IMR-90 (cell line): ENCODE results near the gene TTC16. TPM values are rescaled to one million over a fixed set of nuclear protein-coding genes. Genes with fewer than 3 reads are reported as not detected.

Experiments used
- ATAC-seq: fragments of 200-7000 bp; cut with Tn5 transposase; 2 replicates; pipeline ENCODE4 v1.9.1; 2020; ENCODE audit warnings: low read depth, mild to moderate bottlenecking, moderate library complexity
- BruUV-seq: library from RNA; stranded (reverse); fragments of 400-500 nt; replicated peaks from 2 replicates; lab custom pipeline; 2021; lab: Mats Ljungman, UMichigan
- CTCF ChIA-PET: fragments of 300-600 bp; formaldehyde crosslinking; extraction: SDS; loops from one replicate; lab custom pipeline; 2021; ENCODE audit warnings: antibody characterized with exemption; lab: Yijun Ruan, JAX
- POLR2A ChIA-PET: fragments of 300-600 bp; sonication (Branson Sonifier 250); formaldehyde crosslinking; loops from one replicate; lab custom pipeline; 2022; ENCODE audit warnings: antibody characterized with exemption; ENCODE audit not compliant: unreplicated experiment; lab: Charles Lee
- DNase-seq: peaks from one replicate; pipeline ENCODE4 v3.0.0; 2013
- H2AFZ ChIP-seq: replicated peaks from 2 replicates; pipeline ENCODE3; 2013; ENCODE audit warnings: low read length, mild to moderate bottlenecking; ENCODE audit not compliant: poor library complexity
- H2AK5ac ChIP-seq: 2 replicates; pipeline ENCODE4 v1.6.1; 2013; ENCODE audit warnings: low read depth, low read length, inconsistent platforms
- H2AK9ac ChIP-seq: replicated peaks from 2 replicates; pipeline ENCODE3; 2013; ENCODE audit warnings: mild to moderate bottlenecking, low read depth, low read length, moderate library complexity; ENCODE audit not compliant: poor library complexity
- H2BK120ac ChIP-seq: 2 replicates; pipeline ENCODE4 v1.6.1; 2013; ENCODE audit warnings: low read depth, low read length, inconsistent platforms
- H2BK15ac ChIP-seq: 3 replicates; pipeline ENCODE4 v1.6.1; 2013; ENCODE audit warnings: low read depth, low read length, inconsistent platforms
- H2BK20ac ChIP-seq: 2 replicates; pipeline ENCODE4 v1.6.1; 2013; ENCODE audit warnings: low read depth, mild to moderate bottlenecking, inconsistent platforms, low read length, moderate library complexity
- H2BK5ac ChIP-seq: 2 replicates; pipeline ENCODE4 v1.6.1; 2013; ENCODE audit warnings: mild to moderate bottlenecking, low read depth, low read length, inconsistent platforms; ENCODE audit not compliant: poor library complexity, severe bottlenecking
- H3K14ac ChIP-seq: replicated peaks from 2 replicates; pipeline ENCODE4 v1.6.1; 2013; ENCODE audit warnings: low read depth, low read length, inconsistent platforms
- H3K18ac ChIP-seq: 2 replicates; pipeline ENCODE4 v1.6.1; 2013; ENCODE audit warnings: low read depth, low read length, control low read depth
- H3K23ac ChIP-seq: 2 replicates; pipeline ENCODE4 v1.6.1; 2013; ENCODE audit warnings: low read depth, low read length, inconsistent platforms
- H3K27ac ChIP-seq: 2 replicates; pipeline ENCODE4 v1.5.1; 2013; ENCODE audit warnings: mild to moderate bottlenecking, control low read depth, low read length; ENCODE audit not compliant: insufficient read depth
- H3K27me3 ChIP-seq: 2 replicates; pipeline ENCODE4 v1.6.1; 2013; ENCODE audit warnings: low read length; ENCODE audit not compliant: control insufficient read depth, insufficient read depth
- H3K36me3 ChIP-seq: 2 replicates; pipeline ENCODE4 v1.6.1; 2013; ENCODE audit warnings: low read length, mixed read lengths; ENCODE audit not compliant: control insufficient read depth, insufficient read depth
- H3K4ac ChIP-seq: 2 replicates; pipeline ENCODE4 v1.6.1; 2013; ENCODE audit warnings: low read depth, low read length, inconsistent platforms
- H3K4me1 ChIP-seq: 2 replicates; pipeline ENCODE4 v1.6.1; 2013; ENCODE audit warnings: low read length, mixed read lengths; ENCODE audit not compliant: control insufficient read depth, insufficient read depth
- H3K4me2 ChIP-seq: 2 replicates; pipeline ENCODE4 v1.6.1; 2013; ENCODE audit warnings: low read depth, mild to moderate bottlenecking, control low read depth, low read length, moderate library complexity
- H3K4me3 ChIP-seq: 2 replicates; pipeline ENCODE4 v1.5.1; 2013; ENCODE audit warnings: low read depth, mild to moderate bottlenecking, control low read depth, low read length, moderate library complexity; ENCODE audit not compliant: insufficient read depth
- H3K56ac ChIP-seq: 2 replicates; pipeline ENCODE4 v1.6.1; 2013; ENCODE audit warnings: low read length, inconsistent platforms; ENCODE audit not compliant: insufficient read depth; ENCODE audit errors: extremely low read depth
- H3K79me1 ChIP-seq, 2 experiments: 2 replicates each; pipeline ENCODE4 v1.6.1; 2013; ENCODE audit warnings: low read length in 2 of 2, inconsistent platforms in 1 of 2, low read depth in 1 of 2
- H3K9ac ChIP-seq: 2 replicates; pipeline ENCODE4 v1.6.1; 2013; ENCODE audit warnings: low read depth, low read length, control low read depth
- H3K9me1 ChIP-seq: 2 replicates; pipeline ENCODE4 v1.6.1; 2013; ENCODE audit warnings: low read length, inconsistent platforms; ENCODE audit not compliant: insufficient read depth
- H3K9me3 ChIP-seq: 2 replicates; pipeline ENCODE4 v1.6.1; 2013; ENCODE audit warnings: low read length; ENCODE audit not compliant: control insufficient read depth, insufficient read depth
- H4K20me1 ChIP-seq: 2 replicates; pipeline ENCODE4 v1.6.1; 2013; ENCODE audit warnings: low read length, inconsistent platforms; ENCODE audit not compliant: insufficient read depth
- H4K5ac ChIP-seq: 2 replicates; pipeline ENCODE4 v1.6.1; 2013; ENCODE audit warnings: mild to moderate bottlenecking, low read depth, low read length, control low read depth
- H4K8ac ChIP-seq, 2 experiments: 2 replicates each; pipeline ENCODE4 v1.6.1; 2013; ENCODE audit warnings: low read depth in 2 of 2, low read length in 2 of 2, control low read depth in 1 of 2, inconsistent platforms in 1 of 2
- H4K91ac ChIP-seq: 2 replicates; pipeline ENCODE4 v1.6.1; 2013; ENCODE audit warnings: low read depth, low read length, inconsistent platforms; ENCODE audit not compliant: insufficient read depth
- BHLHE40 ChIP-seq: fragments of 150-350 bp; IDR thresholded peaks from 2 replicates; pipeline ENCODE4 v1.6.1; 2016; ENCODE audit warnings: mild to moderate bottlenecking, low read depth, low read length
- CEBPB ChIP-seq: IDR thresholded peaks from 2 replicates; pipeline ENCODE4 v1.6.1; 2012; ENCODE audit warnings: low read depth, low read length, improper control_type of control experiment
- CHD1 ChIP-seq: IDR thresholded peaks from 2 replicates; pipeline ENCODE4 v1.6.1; 2012; ENCODE audit warnings: low read depth, low read length, improper control_type of control experiment
- ELK1 ChIP-seq: fragments of 150-350 bp; IDR thresholded peaks from 2 replicates; pipeline ENCODE4 v1.6.1; 2016; ENCODE audit warnings: low read depth, mild to moderate bottlenecking, low read length, moderate library complexity, borderline replicate concordance
- FOS ChIP-seq: fragments of 150-350 bp; IDR thresholded peaks from 2 replicates; pipeline ENCODE4 v1.6.1; 2016; ENCODE audit warnings: low read depth, low read length
- MAFK ChIP-seq: IDR thresholded peaks from 2 replicates; pipeline ENCODE4 v1.6.1; 2012; ENCODE audit warnings: low read depth, low read length, improper control_type of control experiment
- MAZ ChIP-seq: IDR thresholded peaks from 2 replicates; pipeline ENCODE4 v1.6.1; 2012; ENCODE audit warnings: low read depth, mild to moderate bottlenecking, low read length, improper control_type of control experiment, moderate library complexity, borderline replicate concordance
- MXI1 ChIP-seq: IDR thresholded peaks from 2 replicates; pipeline ENCODE4 v1.6.1; 2012; ENCODE audit warnings: low read depth, mild to moderate bottlenecking, low read length, moderate library complexity, borderline replicate concordance
- NFE2L2 ChIP-seq: fragments of 150-350 bp; IDR thresholded peaks from 2 replicates; pipeline ENCODE4 v1.6.1; 2016; ENCODE audit warnings: low read depth, mild to moderate bottlenecking, low read length
- POLR2A ChIP-seq: IDR thresholded peaks from 2 replicates; pipeline ENCODE4 v1.6.1; 2012; ENCODE audit warnings: mild to moderate bottlenecking, low read depth, low read length
- RAD21 ChIP-seq: IDR thresholded peaks from 2 replicates; pipeline ENCODE4 v1.6.1; 2012; ENCODE audit warnings: low read length, improper control_type of control experiment
- RCOR1 ChIP-seq: IDR thresholded peaks from 2 replicates; pipeline ENCODE4 v1.6.1; 2012; ENCODE audit warnings: mild to moderate bottlenecking, low read length, improper control_type of control experiment; ENCODE audit not compliant: insufficient replicate concordance
- RFX5 ChIP-seq: IDR thresholded peaks from 2 replicates; pipeline ENCODE4 v1.8.0; 2012; ENCODE audit warnings: low read depth, mild to moderate bottlenecking, low read length, moderate library complexity
- SMC3 ChIP-seq: fragments of 150-350 bp; IDR thresholded peaks from 2 replicates; pipeline ENCODE4 v1.6.1; 2016; ENCODE audit warnings: low read depth, mild to moderate bottlenecking, antibody characterized with exemption, low read length, moderate library complexity
- WGBS, 2 experiments: methylation state at CpG; one replicate each; pipeline versions ENCODE4 v1.1.5 to v1.1.7; 2013; ENCODE audit warnings: missing lambda C conversion rate in 2 of 2; ENCODE audit not compliant: insufficient read length in 1 of 2; ENCODE audit errors: extremely low coverage in 2 of 2; 5-methylcytosine and 5-hydroxymethylcytosine counted together
- dilution Hi-C: fragments of 300-500 bp; cut with HindIII; formaldehyde crosslinking; loops from one replicate; pipeline ENCODE4 v1.14.3; 2018; ENCODE audit warnings: low sequenced_read_pairs; ENCODE audit not compliant: unreplicated experiment
- in situ Hi-C: fragments of 300-500 bp; cut with MboI; formaldehyde crosslinking; loops from 3 replicates; pipeline ENCODE4 v1.14.3; 2019; ENCODE audit warnings: low sequenced_read_pairs, inconsistent platforms, mixed read lengths
- intact Hi-C: fragments of 100-400 bp; cut with micrococcal nuclease; formaldehyde crosslinking; loops from 2 replicates; pipeline ENCODE4 v1.10.0; 2022
- polyA plus RNA-seq, 3 experiments: library from polyadenylated mRNA; depleted of rRNA; stranded (reverse); fragments of >200 nt; gene quantifications; 2 replicates each; pipeline ENCODE4 v1.2.3, GENCODE V29; 2012; ENCODE audit warnings: low replicate concordance in 1 of 3
- total RNA-seq: library from RNA; depleted of rRNA; stranded (reverse); fragments of >200 nt; gene quantifications from 2 replicates; pipeline ENCODE4 v1.2.3, GENCODE V29; 2012
- TF ChIP-seq, protein P1 (sequence below): conservative IDR thresholded peaks from 2 replicates; pipeline ENCODE4 v1.5.1; 2012; ENCODE audit warnings: mild to moderate bottlenecking, low read depth, low read length, improper control_type of control experiment
- TF ChIP-seq, protein P2 (sequence below): fragments of 150-350 bp; IDR thresholded peaks from 2 replicates; pipeline ENCODE4 v1.6.1; 2017; ENCODE audit warnings: mild to moderate bottlenecking, antibody characterized with exemption, low read length, low read depth

TTC16 gene
- total and polyA plus RNA-seq, 2 of the 4 experiments (the other 2 are of a cell fraction) = 0.02 TPM; not detected in 1

DNA sequence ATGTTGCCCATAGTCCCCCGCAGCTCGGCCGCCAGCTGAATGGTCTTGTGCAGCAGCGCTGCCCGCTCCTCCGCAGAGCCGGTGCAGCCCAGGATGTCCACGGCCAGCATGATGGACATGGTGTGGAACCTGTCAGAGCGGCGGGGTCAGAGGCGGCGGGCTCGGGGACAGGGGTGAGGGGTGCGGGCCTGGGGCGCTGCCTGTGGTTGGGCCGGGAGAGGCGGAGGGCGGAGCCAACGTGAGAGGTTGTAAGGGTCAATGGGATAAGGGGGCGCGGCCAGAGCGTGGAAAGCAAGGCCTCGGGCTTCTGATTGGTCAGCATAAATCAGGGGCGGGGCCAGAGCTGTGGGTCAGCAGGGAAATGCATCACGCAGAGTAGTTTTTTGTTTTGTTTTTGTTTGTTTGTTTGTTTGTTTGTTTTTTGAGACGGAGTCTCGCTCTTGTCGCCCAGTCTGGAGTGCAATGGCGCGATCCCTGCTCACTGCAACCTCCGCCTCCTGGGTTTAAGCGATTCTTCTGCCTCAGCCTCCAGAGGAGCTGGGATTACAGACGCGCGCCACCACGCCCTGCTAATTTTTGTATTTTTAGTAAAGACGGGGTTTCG, 26.1 kb downstream of the TTC16 start:
- Histone ChIP-seq H3K9ac (no peak overlapping the region), H4K8ac (no peak overlapping the region), H3K79me1 (no peaks in the 10 kb centered on the region), H2AK9ac (no peak overlapping the region), H2BK5ac (no peak overlapping the region), H2BK20ac (no peak overlapping the region), H2AK5ac (no peak overlapping the region), H2BK120ac (no peak overlapping the region), H4K20me1 (peaks cover 7% of the 10 kb centered on the region; the same call in 1 of the 2 replicates), H3K27me3 (peaks cover 16% of the 10 kb centered on the region; the same call in 1 of the 2 replicates), H3K23ac (no peak overlapping the region), H2AFZ (peak overlapping the region; percentile 21), H3K9me1 (0 out of 2 replicates have a peak, but pooled peaks cover 5% of the 10 kb centered on the region), H3K27ac (no peak overlapping the region), H4K91ac (no peak overlapping the region), H3K36me3 (no peaks in the 10 kb centered on the region), H3K9me3 (no peaks in the 10 kb centered on the region), H3K56ac (no peak overlapping the region), H3K4ac (no peak overlapping the region), H4K5ac (no peak overlapping the region), H3K18ac (no peak overlapping the region), H2BK15ac (no peak overlapping the region), H3K14ac (no peak overlapping the region), H3K4me3 (no peak overlapping the region; the same call in 1 of the 2 replicates), H3K4me1 (no peaks in the 10 kb centered on the region), H3K4me2 (no peak overlapping the region)
- in situ Hi-C loops (no loop called here), dilution Hi-C loops (no loop called here), intact Hi-C loops (loop anchor here (5.0 kb wide), 1 partner anchor 375 kb away; no protein-coding TSS in a partner anchor)
- WGBS, 2 experiments = 51% methylated on average over 11 of the region's 38 CpGs; no CpG with 5 or more reads in 1 of the 2 experiments
- CTCF ChIA-PET = no interaction called here
- POLR2A ChIA-PET = no interaction called here
- no TSS peak for BruUV-seq
- DNase-seq (no peak), ATAC-seq (no peak)
- no peak for TF ChIP-seq BHLHE40
- TF ChIP-seq, protein P1, sequence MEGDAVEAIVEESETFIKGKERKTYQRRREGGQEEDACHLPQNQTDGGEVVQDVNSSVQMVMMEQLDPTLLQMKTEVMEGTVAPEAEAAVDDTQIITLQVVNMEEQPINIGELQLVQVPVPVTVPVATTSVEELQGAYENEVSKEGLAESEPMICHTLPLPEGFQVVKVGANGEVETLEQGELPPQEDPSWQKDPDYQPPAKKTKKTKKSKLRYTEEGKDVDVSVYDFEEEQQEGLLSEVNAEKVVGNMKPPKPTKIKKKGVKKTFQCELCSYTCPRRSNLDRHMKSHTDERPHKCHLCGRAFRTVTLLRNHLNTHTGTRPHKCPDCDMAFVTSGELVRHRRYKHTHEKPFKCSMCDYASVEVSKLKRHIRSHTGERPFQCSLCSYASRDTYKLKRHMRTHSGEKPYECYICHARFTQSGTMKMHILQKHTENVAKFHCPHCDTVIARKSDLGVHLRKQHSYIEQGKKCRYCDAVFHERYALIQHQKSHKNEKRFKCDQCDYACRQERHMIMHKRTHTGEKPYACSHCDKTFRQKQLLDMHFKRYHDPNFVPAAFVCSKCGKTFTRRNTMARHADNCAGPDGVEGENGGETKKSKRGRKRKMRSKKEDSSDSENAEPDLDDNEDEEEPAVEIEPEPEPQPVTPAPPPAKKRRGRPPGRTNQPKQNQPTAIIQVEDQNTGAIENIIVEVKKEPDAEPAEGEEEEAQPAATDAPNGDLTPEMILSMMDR = no peak
- TF ChIP-seq MXI1 = no peak
- no peak for TF ChIP-seq MAFK
- TF ChIP-seq, protein P2, sequence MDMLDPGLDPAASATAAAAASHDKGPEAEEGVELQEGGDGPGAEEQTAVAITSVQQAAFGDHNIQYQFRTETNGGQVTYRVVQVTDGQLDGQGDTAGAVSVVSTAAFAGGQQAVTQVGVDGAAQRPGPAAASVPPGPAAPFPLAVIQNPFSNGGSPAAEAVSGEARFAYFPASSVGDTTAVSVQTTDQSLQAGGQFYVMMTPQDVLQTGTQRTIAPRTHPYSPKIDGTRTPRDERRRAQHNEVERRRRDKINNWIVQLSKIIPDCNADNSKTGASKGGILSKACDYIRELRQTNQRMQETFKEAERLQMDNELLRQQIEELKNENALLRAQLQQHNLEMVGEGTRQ = no peak
- TF ChIP-seq NFE2L2 = no peak
- no peak for TF ChIP-seq RCOR1
- TF ChIP-seq ELK1 = no peak
- TF ChIP-seq SMC3 = no peak
- TF ChIP-seq FOS = no peak
- no peak for TF ChIP-seq RFX5
- TF ChIP-seq MAZ = no peak
- TF ChIP-seq RAD21 = no peak
- TF ChIP-seq CEBPB = no peak
- no peak for TF ChIP-seq CHD1
- TF ChIP-seq POLR2A = no peak
